ENCODE measurements around the gene ZSWIM6. TPM values are rescaled to one million over a fixed set of nuclear protein-coding genes. Genes with fewer than 3 reads are reported as not detected.

The ZSWIM6 gene
- total RNA-seq, 6 experiments from 2014 or later: 9.7 to 13.5 (median 11.7) TPM

DNA sequence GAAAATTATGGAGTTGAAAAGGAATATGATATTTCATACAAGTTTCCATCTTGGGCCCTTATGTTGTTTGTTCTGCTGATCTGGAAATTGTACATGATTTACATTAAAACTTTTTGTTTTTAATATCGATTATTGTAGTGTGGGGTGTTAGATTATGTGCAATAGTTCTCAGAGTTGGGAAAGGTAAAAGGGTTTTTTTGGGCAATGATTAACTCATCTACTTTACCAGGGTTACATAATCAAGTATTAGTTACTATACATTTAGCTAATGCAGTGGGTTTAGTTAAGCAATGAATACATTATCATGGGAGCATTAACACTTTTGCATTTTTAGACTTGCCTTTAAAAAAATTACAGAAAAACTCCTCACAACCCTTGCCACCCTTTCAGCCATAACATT lies 134.0 kb downstream of the ZSWIM6 start:
- Mint-ChIP-seq H3K36me3 (ENCODE audit: low read depth) (no peaks in the 10 kb centered on the region), H3K27ac (no peak overlapping the region), H3K4me1 (ENCODE audit: low read depth) (peaks cover 62% of the 10 kb centered on the region), H3K27me3 (ENCODE audit: insufficient read depth) (no peaks in the 10 kb centered on the region), H3K4me3 (no peak overlapping the region), H3K9me3 (no peaks in the 10 kb centered on the region)
- TF ChIP-seq CTCF (IDR thresholded peaks at IDR 0.05): no peak
- no peak for DNase-seq

- H3K36me3 Mint-ChIP-seq (ENCODE audit: low read depth): no peaks in the 10 kb centered on the region
- no peak for TF ChIP-seq CTCF (IDR thresholded peaks at IDR 0.05)
- H3K4me3 Mint-ChIP-seq: peak overlapping the region; percentile 59
- no peaks in the 10 kb centered on the region for H3K9me3 Mint-ChIP-seq
- H3K27ac Mint-ChIP-seq: peak overlapping the region; percentile 36; the same call in 1 of the 2 replicates
- H3K27me3 Mint-ChIP-seq (ENCODE audit: insufficient read depth): no peaks in the 10 kb centered on the region
- H3K4me1 Mint-ChIP-seq (ENCODE audit: low read depth): peaks cover 53% of the 10 kb centered on the region
- DNase-seq: peak; percentile 6
Observed at GRCh38 chr5:61467766-61468482, 135.9 kb downstream of the ZSWIM6 start.

DNA sequence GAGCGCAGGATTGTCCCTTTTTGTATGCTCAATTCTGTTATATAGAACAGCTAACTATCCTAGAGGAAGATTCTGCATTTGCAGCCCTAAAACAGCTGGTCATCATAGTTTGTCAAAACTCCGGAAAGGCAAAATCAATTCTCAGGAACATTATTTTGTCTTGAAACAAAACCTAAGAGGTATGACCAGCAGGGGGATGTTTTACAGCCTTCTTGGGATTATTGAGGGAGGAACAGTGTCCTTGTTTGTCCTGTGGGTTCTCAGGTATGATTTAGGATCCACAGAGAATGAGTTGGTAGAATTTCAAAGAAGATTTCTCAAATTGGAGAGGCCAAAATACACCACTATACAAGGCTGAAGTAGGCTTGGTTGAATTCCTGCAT lies 136.4 kb downstream of the ZSWIM6 start:
- no peak for DNase-seq
- H3K36me3 Mint-ChIP-seq (ENCODE audit: low read depth): no peaks in the 10 kb centered on the region
- H3K27me3 Mint-ChIP-seq (ENCODE audit: insufficient read depth): no peaks in the 10 kb centered on the region
- H3K9me3 Mint-ChIP-seq: no peaks in the 10 kb centered on the region
- H3K27ac Mint-ChIP-seq: no peak overlapping the region
- H3K4me1 Mint-ChIP-seq (ENCODE audit: low read depth): peaks cover 50% of the 10 kb centered on the region
- TF ChIP-seq CTCF (IDR thresholded peaks at IDR 0.05): peak; percentile 54; the same call in 1 of the 2 replicates
- no peak overlapping the region for H3K4me3 Mint-ChIP-seq

- no peak for DNase-seq
- Mint-ChIP-seq H3K27ac (no peak overlapping the region), H3K27me3 (ENCODE audit: insufficient read depth) (no peaks in the 10 kb centered on the region), H3K4me3 (no peak overlapping the region), H3K4me1 (ENCODE audit: low read depth) (peaks cover 27% of the 10 kb centered on the region), H3K9me3 (no peaks in the 10 kb centered on the region), H3K36me3 (ENCODE audit: low read depth) (no peaks in the 10 kb centered on the region)
- TF ChIP-seq CTCF (IDR thresholded peaks at IDR 0.05): no peak
Observed at GRCh38 chr5:61471352-61471751, 139.3 kb downstream of the ZSWIM6 start.

- no peaks in the 10 kb centered on the region for H3K36me3 Mint-ChIP-seq (ENCODE audit: low read depth)
- H3K4me1 Mint-ChIP-seq (ENCODE audit: low read depth): peaks cover 17% of the 10 kb centered on the region
- H3K27me3 Mint-ChIP-seq (ENCODE audit: insufficient read depth): no peaks in the 10 kb centered on the region
- no peak for TF ChIP-seq CTCF (IDR thresholded peaks at IDR 0.05)
- no peak overlapping the region for H3K4me3 Mint-ChIP-seq
- no peak for DNase-seq
- H3K9me3 Mint-ChIP-seq: no peaks in the 10 kb centered on the region
- H3K27ac Mint-ChIP-seq: no peak overlapping the region
Observed at GRCh38 chr5:61472172-61472958, 140.3 kb downstream of the ZSWIM6 start.
